ENCODE measurements around the gene SYT8. TPM values are rescaled to one million over a fixed set of nuclear protein-coding genes. Genes with fewer than 3 reads are reported as not detected.

The SYT8 gene
- total RNA-seq, 1 donor from 2014 or later, result not detected

DNA sequence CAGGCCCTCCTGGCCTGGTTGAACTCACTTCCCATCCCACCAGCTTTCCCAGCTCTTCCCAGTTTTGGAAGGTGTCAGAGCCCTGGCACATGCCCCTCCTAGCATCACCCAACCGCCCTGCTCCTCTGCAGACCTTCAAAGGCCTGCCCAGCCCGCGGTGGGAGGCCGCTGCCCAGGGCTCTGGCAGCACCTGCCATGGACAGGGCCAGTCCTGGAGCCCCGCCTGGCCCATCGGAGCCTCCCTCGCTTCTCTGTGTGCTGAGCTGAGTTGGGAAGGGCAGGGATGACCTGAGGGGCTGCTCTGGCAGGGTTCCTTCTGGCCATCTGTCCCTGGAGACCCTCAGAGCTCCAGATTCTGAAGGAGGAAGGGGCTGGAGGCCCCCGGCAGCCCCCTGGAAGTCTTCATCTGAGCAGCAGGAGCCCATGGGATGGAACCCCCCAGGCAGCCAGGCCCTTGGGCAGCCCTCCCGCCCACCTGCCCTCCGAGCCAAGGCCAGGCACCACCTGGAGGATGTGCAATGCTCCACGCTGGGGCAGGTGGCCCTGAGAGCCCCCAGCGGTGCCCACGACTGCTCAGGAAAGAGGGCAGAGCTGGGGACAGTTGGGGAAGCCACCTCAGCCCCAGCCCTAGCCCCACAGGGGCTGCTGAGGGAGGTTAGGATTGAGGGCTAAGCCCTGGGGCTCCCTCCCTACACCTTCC is 21.7 kb downstream of the SYT8 start:
- peak overlapping the region; percentile 56 for H3K4me3 Mint-ChIP-seq
- no peak for ATAC-seq (ENCODE audit: low read depth)
- H3K27me3 Mint-ChIP-seq, result no peaks in the 10 kb centered on the region
- CTCF ChIA-PET, result interaction anchor here (1.3 kb wide), 1 partner anchor 26 kb away, joined by 3 read pairs; no protein-coding TSS in a partner anchor
- no peak for DNase-seq
- H3K9me3 Mint-ChIP-seq, result no peaks in the 10 kb centered on the region
- intact Hi-C loops (cut with micrococcal nuclease), result loop anchor here (10.0 kb wide), 1 partner anchor 1242 kb away; the partner anchor contains the start of gene IRF7
- POLR2A ChIA-PET, result interaction anchor here (1.4 to 6.6 kb wide), 3 partner anchors 12 to 61 kb away, joined by 3 to 55 read pairs (median 5); no protein-coding TSS in a partner anchor
- H3K4me1 Mint-ChIP-seq, result peaks cover 62% of the 10 kb centered on the region
- TF ChIP-seq, protein P1, sequence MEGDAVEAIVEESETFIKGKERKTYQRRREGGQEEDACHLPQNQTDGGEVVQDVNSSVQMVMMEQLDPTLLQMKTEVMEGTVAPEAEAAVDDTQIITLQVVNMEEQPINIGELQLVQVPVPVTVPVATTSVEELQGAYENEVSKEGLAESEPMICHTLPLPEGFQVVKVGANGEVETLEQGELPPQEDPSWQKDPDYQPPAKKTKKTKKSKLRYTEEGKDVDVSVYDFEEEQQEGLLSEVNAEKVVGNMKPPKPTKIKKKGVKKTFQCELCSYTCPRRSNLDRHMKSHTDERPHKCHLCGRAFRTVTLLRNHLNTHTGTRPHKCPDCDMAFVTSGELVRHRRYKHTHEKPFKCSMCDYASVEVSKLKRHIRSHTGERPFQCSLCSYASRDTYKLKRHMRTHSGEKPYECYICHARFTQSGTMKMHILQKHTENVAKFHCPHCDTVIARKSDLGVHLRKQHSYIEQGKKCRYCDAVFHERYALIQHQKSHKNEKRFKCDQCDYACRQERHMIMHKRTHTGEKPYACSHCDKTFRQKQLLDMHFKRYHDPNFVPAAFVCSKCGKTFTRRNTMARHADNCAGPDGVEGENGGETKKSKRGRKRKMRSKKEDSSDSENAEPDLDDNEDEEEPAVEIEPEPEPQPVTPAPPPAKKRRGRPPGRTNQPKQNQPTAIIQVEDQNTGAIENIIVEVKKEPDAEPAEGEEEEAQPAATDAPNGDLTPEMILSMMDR (IDR thresholded peaks at IDR 0.05), result no peak
- peak overlapping the region; percentile 63 for H3K27ac Mint-ChIP-seq
- H3K36me3 Mint-ChIP-seq (ENCODE audit: low read depth), result peaks cover 26% of the 10 kb centered on the region

GRCh38 chr11:1857064-1857463 is 22.3 kb downstream of the SYT8 start:
- POLR2A ChIA-PET, result interaction anchor here (1.4 kb wide), 1 partner anchor 12 kb away, joined by 3 read pairs; no protein-coding TSS in a partner anchor
- Mint-ChIP-seq H3K27ac (no peak overlapping the region), H3K9me3 (no peaks in the 10 kb centered on the region), H3K27me3 (no peaks in the 10 kb centered on the region), H3K4me3 (no peak overlapping the region), H3K4me1 (peaks cover 56% of the 10 kb centered on the region), H3K36me3 (ENCODE audit: low read depth) (peaks cover 26% of the 10 kb centered on the region)
- TF ChIP-seq, protein P1 (IDR thresholded peaks at IDR 0.05), result no peak
- DNase-seq, result no peak
- intact Hi-C loops (cut with micrococcal nuclease), result loop anchor here (10.0 kb wide), 1 partner anchor 1242 kb away; the partner anchor contains the start of gene IRF7
- CTCF ChIA-PET, result interaction anchor here (1.3 kb wide), 2 partner anchors 19 to 25 kb away, joined by 3 to 4 read pairs; no protein-coding TSS in a partner anchor
- ATAC-seq (ENCODE audit: low read depth), result no peak

DNA sequence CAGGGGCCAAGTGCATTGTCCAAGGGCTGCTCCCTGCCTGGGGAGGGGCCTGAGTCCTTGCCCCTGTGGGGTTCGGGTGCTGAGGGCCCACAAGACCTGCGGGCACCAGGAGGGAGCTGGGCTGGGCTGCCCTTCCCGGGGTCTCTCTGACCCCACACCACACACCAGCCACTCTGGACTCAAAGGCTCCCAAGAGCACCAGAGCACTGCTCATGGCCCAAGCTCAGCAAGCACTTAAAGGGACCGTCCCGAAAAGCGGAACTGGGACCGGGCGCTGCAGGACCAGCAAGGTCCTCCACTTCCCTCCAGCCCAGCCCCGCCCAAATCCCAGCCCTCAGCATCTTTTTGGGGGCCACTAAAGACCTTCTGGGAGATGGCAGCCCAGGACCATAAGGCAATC is 23.4 kb downstream of the SYT8 start:
- no peak overlapping the region for H3K4me3 Mint-ChIP-seq
- POLR2A ChIA-PET, result no interaction called here
- peaks cover 45% of the 10 kb centered on the region for H3K4me1 Mint-ChIP-seq
- no peak overlapping the region for H3K27ac Mint-ChIP-seq
- ATAC-seq (ENCODE audit: low read depth), result no peak
- peaks cover 24% of the 10 kb centered on the region for H3K36me3 Mint-ChIP-seq (ENCODE audit: low read depth)
- no peaks in the 10 kb centered on the region for H3K9me3 Mint-ChIP-seq
- intact Hi-C loops (cut with micrococcal nuclease), result loop anchor here (10.0 kb wide), 1 partner anchor 1243 kb away; the partner anchor contains the start of gene IRF7
- no peaks in the 10 kb centered on the region for H3K27me3 Mint-ChIP-seq
- DNase-seq, result no peak
- CTCF ChIA-PET, result interaction anchor here (1.3 kb wide), 1 partner anchor 18 kb away, joined by 4 read pairs; no protein-coding TSS in a partner anchor
- TF ChIP-seq, protein P1 (IDR thresholded peaks at IDR 0.05), result no peak

DNA sequence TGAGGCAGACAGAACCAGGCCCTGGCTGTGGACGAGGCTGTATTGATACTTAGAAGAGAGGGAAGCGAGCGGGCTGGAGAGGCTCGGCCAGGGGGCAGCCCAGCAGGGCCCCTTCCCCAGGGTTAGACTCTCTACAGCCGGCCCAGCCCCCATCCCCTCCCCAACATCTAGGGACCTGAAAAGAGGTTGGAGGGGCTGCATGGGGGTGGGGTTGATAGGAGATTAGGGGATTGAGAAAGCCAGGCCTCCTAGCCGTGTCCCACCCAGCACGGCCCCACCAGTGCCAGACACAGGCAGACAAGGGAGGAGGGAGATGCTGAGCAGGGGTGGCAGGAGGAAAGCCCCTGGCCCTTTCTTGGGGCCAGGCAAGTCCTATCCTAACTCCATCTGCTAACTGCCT is 23.8 kb downstream of the SYT8 start:
- Mint-ChIP-seq H3K9me3 (no peaks in the 10 kb centered on the region), H3K27me3 (no peaks in the 10 kb centered on the region), H3K4me3 (no peak overlapping the region), H3K4me1 (peaks cover 44% of the 10 kb centered on the region), H3K36me3 (ENCODE audit: low read depth) (peaks cover 23% of the 10 kb centered on the region), H3K27ac (no peak overlapping the region)
- CTCF ChIA-PET, result interaction anchor here (1.3 kb wide), 1 partner anchor 164 kb away, joined by 3 read pairs; no protein-coding TSS in a partner anchor
- DNase-seq (no peak), ATAC-seq (ENCODE audit: low read depth) (no peak)
- TF ChIP-seq, protein P1 (IDR thresholded peaks at IDR 0.05), result no peak
- intact Hi-C loops (cut with micrococcal nuclease), result loop anchor here (10.0 kb wide), 1 partner anchor 1244 kb away; the partner anchor contains the start of gene IRF7
- POLR2A ChIA-PET, result interaction anchor here (1.3 kb wide), 1 partner anchor 9 kb away, joined by 3 read pairs; no protein-coding TSS in a partner anchor

DNA sequence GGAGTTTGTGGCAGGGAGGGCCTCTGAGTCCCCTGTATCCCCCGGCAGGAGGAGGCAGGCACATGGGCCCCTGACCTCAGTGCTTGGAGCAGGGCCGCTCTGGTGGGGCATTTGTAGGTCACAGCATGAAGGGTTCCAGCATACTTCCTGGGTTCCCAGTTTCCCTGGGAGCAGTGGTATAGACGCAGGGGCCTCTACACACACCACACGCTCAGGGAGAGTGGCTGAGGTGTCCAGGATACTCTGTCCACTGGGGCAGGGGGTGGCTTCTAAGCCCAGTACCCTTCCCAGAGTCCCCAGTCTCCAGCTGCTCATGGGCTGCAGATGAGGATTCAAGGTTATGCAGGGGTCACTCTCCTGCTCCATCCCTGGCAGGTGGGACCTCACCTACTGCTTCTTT is 24.2 kb downstream of the SYT8 start:
- peaks cover 19% of the 10 kb centered on the region for H3K36me3 Mint-ChIP-seq (ENCODE audit: low read depth)
- no peaks in the 10 kb centered on the region for H3K9me3 Mint-ChIP-seq
- TF ChIP-seq, protein P1 (IDR thresholded peaks at IDR 0.05), result no peak
- DNase-seq (no peak), ATAC-seq (ENCODE audit: low read depth) (no peak)
- POLR2A ChIA-PET, result interaction anchor here (1.3 kb wide), 1 partner anchor 9 kb away, joined by 3 read pairs; no protein-coding TSS in a partner anchor
- no peak overlapping the region for H3K4me3 Mint-ChIP-seq
- H3K4me1 Mint-ChIP-seq, result peaks cover 41% of the 10 kb centered on the region
- CTCF ChIA-PET, result interaction anchor here (1.3 kb wide), 1 partner anchor 165 kb away, joined by 3 read pairs; no protein-coding TSS in a partner anchor
- H3K27me3 Mint-ChIP-seq, result no peaks in the 10 kb centered on the region
- H3K27ac Mint-ChIP-seq, result no peak overlapping the region
- intact Hi-C loops (cut with micrococcal nuclease), result loop anchor here (10.0 kb wide), 1 partner anchor 1244 kb away; the partner anchor contains the start of gene IRF7
